PC-3 (cell line): Measurements from ENCODE around the gene SERPINE1.

Experiments used
- EZH2 ChIP-seq: fragments of 300-600 bp; sonication (generic); IDR thresholded peaks from one replicate; pipeline ENCODE4 v1.6.1; 2017; ENCODE audit warnings: antibody characterized with exemption, mild to moderate bottlenecking, low read length; ENCODE audit not compliant: unreplicated experiment
- TF ChIP-seq, protein P1 (sequence below): fragments of 300-600 bp; sonication (generic); conservative IDR thresholded peaks from 2 replicates; pipeline ENCODE4 v1.5.1; 2017; ENCODE audit warnings: antibody characterized with exemption, low read depth, mild to moderate bottlenecking, low read length

DNA sequence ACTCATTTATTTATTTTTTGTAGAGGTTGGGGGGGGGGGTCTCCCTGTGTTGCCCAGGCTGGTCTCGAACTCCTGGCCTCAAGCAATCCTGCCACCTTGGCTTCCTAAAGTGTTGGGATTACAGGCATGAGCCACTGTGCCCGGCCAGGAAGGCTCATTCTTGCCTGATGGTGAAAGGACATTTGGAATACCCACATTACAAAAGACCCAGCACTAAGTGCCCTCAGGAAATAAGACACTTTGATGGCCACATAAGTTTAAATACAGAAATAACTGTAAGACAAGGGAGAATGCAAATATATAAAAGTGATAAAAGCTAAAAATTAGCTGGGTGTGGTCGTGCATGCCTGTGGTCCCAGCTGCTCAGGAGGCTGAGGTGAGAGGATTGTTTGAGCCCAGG is 8.0 kb upstream of the SERPINE1 start:
- no peak for TF ChIP-seq EZH2
- TF ChIP-seq, protein P1, sequence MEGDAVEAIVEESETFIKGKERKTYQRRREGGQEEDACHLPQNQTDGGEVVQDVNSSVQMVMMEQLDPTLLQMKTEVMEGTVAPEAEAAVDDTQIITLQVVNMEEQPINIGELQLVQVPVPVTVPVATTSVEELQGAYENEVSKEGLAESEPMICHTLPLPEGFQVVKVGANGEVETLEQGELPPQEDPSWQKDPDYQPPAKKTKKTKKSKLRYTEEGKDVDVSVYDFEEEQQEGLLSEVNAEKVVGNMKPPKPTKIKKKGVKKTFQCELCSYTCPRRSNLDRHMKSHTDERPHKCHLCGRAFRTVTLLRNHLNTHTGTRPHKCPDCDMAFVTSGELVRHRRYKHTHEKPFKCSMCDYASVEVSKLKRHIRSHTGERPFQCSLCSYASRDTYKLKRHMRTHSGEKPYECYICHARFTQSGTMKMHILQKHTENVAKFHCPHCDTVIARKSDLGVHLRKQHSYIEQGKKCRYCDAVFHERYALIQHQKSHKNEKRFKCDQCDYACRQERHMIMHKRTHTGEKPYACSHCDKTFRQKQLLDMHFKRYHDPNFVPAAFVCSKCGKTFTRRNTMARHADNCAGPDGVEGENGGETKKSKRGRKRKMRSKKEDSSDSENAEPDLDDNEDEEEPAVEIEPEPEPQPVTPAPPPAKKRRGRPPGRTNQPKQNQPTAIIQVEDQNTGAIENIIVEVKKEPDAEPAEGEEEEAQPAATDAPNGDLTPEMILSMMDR: no peak
